HTERT RPE-1 (cell line): Measurements from ENCODE around the gene MGAT1.
"Not testable (repeated sequence)": the region's sequence is repeated elsewhere in the genome, so short reads cannot be mapped to it uniquely, and the experiment has no call there.

Experiments
- in situ Hi-C: fragments of 300-500 bp; cut with MboI; formaldehyde crosslinking; loops from 4 replicates; pipeline ENCODE4 v1.14.3; 2020; ENCODE audit warnings: low sequenced_read_pairs

The MGAT1 gene

GRCh38 chr5:180802325-180803180 is at the start of gene MGAT1:
MGAT1 (minus strand) TSS chr5:180802806; CDS start chr5:180792971, 9,835 bp downstream.
- in situ Hi-C loops = no loop called here

GRCh38 chr5:180850434-180851078 is 48.0 kb upstream of the MGAT1 start:
- in situ Hi-C loops = no loop called here

GRCh38 chr5:180849827-180850226 is 47.2 kb upstream of the MGAT1 start:
- in situ Hi-C loops = no loop called here

GRCh38 chr5:180848878-180849277 is 46.3 kb upstream of the MGAT1 start:
- in situ Hi-C loops = no loop called here

- in situ Hi-C loops = no loop called here
These were observed 45.7 kb upstream of the MGAT1 start for GRCh38 chr5:180848265-180848664.

- in situ Hi-C loops = no loop called here
These were observed 44.4 kb upstream of the MGAT1 start for GRCh38 chr5:180847026-180847425.

- in situ Hi-C loops = no loop called here
These were observed 42.3 kb upstream of the MGAT1 start for GRCh38 chr5:180844858-180845257.

GRCh38 chr5:180844432-180844831 is 41.8 kb upstream of the MGAT1 start:
- in situ Hi-C loops = no loop called here

GRCh38 chr5:180839935-180840334 is 37.3 kb upstream of the MGAT1 start:
- in situ Hi-C loops = no loop called here

- in situ Hi-C loops = no loop called here
These were observed 36.6 kb upstream of the MGAT1 start for GRCh38 chr5:180839227-180839626.

GRCh38 chr5:180837478-180837877 is 34.9 kb upstream of the MGAT1 start:
- in situ Hi-C loops = no loop called here

- in situ Hi-C loops = no loop called here
These were observed 30.0 kb upstream of the MGAT1 start for GRCh38 chr5:180832638-180833068.

- in situ Hi-C loops = no loop called here
These were observed 28.8 kb upstream of the MGAT1 start for GRCh38 chr5:180831139-180832093.

- in situ Hi-C loops = no loop called here
These were observed 27.9 kb upstream of the MGAT1 start for GRCh38 chr5:180830253-180831138.

GRCh38 chr5:180829726-180830125 is 27.1 kb upstream of the MGAT1 start:
- in situ Hi-C loops = no loop called here

GRCh38 chr5:180828756-180829531 is 26.3 kb upstream of the MGAT1 start:
- in situ Hi-C loops = not testable (repeated sequence)

GRCh38 chr5:180827374-180827773 is 24.8 kb upstream of the MGAT1 start:
- in situ Hi-C loops = not testable (repeated sequence)

GRCh38 chr5:180825768-180826525 is 23.3 kb upstream of the MGAT1 start:
- in situ Hi-C loops = no loop called here
